VCaP (cell line): ENCODE measurements around the gene DGKI.

Experiments
- H3K27ac ChIP-seq: fragments of 450-650 bp; 2 replicates; pipeline ENCODE4 v1.5.1; 2017
- CTCF ChIP-seq: fragments of 450-650 bp; conservative IDR thresholded peaks from 2 replicates; pipeline ENCODE4 v1.5.1; 2017; ENCODE audit warnings: mild to moderate bottlenecking, moderate library complexity

The DGKI gene

GRCh38 chr7:137563981-137564380 is 282.8 kb downstream of the DGKI start:
- H3K27ac ChIP-seq: no peak overlapping the region
- TF ChIP-seq CTCF: no peak

GRCh38 chr7:137547485-137547884 is 299.3 kb downstream of the DGKI start:
- no peak overlapping the region for H3K27ac ChIP-seq
- TF ChIP-seq CTCF: no peak

GRCh38 chr7:137546671-137547070 is 300.1 kb downstream of the DGKI start:
- TF ChIP-seq CTCF: no peak
- H3K27ac ChIP-seq: no peak overlapping the region

GRCh38 chr7:137546009-137546408 is 300.8 kb downstream of the DGKI start:
- TF ChIP-seq CTCF: no peak
- no peak overlapping the region for H3K27ac ChIP-seq

GRCh38 chr7:137545059-137545716 is 301.6 kb downstream of the DGKI start:
- no peak for TF ChIP-seq CTCF
- H3K27ac ChIP-seq: no peak overlapping the region

- TF ChIP-seq CTCF: no peak
- no peak overlapping the region for H3K27ac ChIP-seq
Measured at GRCh38 chr7:137544453-137545058, 302.2 kb downstream of the DGKI start.

- no peak overlapping the region for H3K27ac ChIP-seq
- TF ChIP-seq CTCF: no peak
Measured at GRCh38 chr7:137539111-137539715, 307.6 kb downstream of the DGKI start.
